GM23338 (cell line): Measurements from ENCODE around the gene HADHA. TPM values are rescaled to one million over a fixed set of nuclear protein-coding genes. Genes with fewer than 3 reads are reported as not detected.

Experiments used
- ATAC-seq: fragments of 200-7000 bp; cut with Tn5 transposase; 3 replicates; pipeline ENCODE4 v1.9.1; 2020
- DNase-seq: peaks from one replicate; pipeline ENCODE4 v3.0.0-alpha.2; 2015; ENCODE audit warnings: low spot score
- H2AFZ ChIP-seq: fragments of 200-600 bp; sonication (generic); 2 replicates; pipeline ENCODE4 v1.8.0; 2016; ENCODE audit warnings: antibody characterized with exemption, mild to moderate bottlenecking, moderate library complexity
- H3F3A ChIP-seq: fragments of 200-600 bp; sonication (generic); replicated peaks from 2 replicates; pipeline ENCODE4 v1.8.0; 2017; ENCODE audit warnings: antibody characterized with exemption, mixed run types, low read depth
- H3K27ac ChIP-seq: fragments of 200-600 bp; sonication (generic); 2 replicates; pipeline ENCODE4 v1.6.1; 2016; ENCODE audit warnings: low read depth
- H3K27me3 ChIP-seq: fragments of 200-600 bp; sonication (generic); 2 replicates; pipeline ENCODE4 v1.8.0; 2016; ENCODE audit warnings: mild to moderate bottlenecking, mixed run types, moderate library complexity; ENCODE audit not compliant: insufficient read depth
- H3K36me3 ChIP-seq: fragments of 200-600 bp; sonication (generic); 2 replicates; pipeline ENCODE4 v1.8.0; 2016; ENCODE audit warnings: mild to moderate bottlenecking; ENCODE audit not compliant: insufficient read depth
- H3K4me1 ChIP-seq: fragments of 200-600 bp; sonication (generic); 2 replicates; pipeline ENCODE4 v1.8.0; 2016; ENCODE audit warnings: mild to moderate bottlenecking, moderate library complexity; ENCODE audit not compliant: insufficient read depth
- H3K4me2 ChIP-seq: fragments of 200-600 bp; sonication (generic); 2 replicates; pipeline ENCODE4 v1.7.1; 2017; ENCODE audit warnings: mixed run types
- H3K4me3 ChIP-seq: fragments of 200-600 bp; sonication (generic); 2 replicates; pipeline ENCODE4 v1.6.1; 2016; ENCODE audit warnings: mixed run types
- H3K79me2 ChIP-seq: fragments of 200-600 bp; sonication (generic); replicated peaks from 2 replicates; pipeline ENCODE4 v1.8.0; 2017; ENCODE audit warnings: mild to moderate bottlenecking; ENCODE audit not compliant: insufficient read depth
- H3K9me2 ChIP-seq: fragments of 200-600 bp; sonication (generic); 2 replicates; pipeline ENCODE4 v1.8.0; 2017; ENCODE audit not compliant: insufficient read depth
- H4K20me1 ChIP-seq: fragments of 200-600 bp; sonication (generic); replicated peaks from 2 replicates; pipeline ENCODE4 v1.8.0; 2017; ENCODE audit warnings: mild to moderate bottlenecking; ENCODE audit not compliant: insufficient read depth
- H3K27ac Mint-ChIP-seq: 2 replicates; pipeline ENCODE4 v1.8.0; 2020; ENCODE audit warnings: inconsistent platforms, mild to moderate bottlenecking, moderate library complexity, mixed read lengths
- H3K27me3 Mint-ChIP-seq: 3 replicates; pipeline ENCODE4 v1.8.0; 2022; ENCODE audit warnings: low read depth, mild to moderate bottlenecking, moderate library complexity, mixed read lengths, inconsistent platforms; ENCODE audit not compliant: insufficient read depth, poor library complexity
- H3K36me3 Mint-ChIP-seq: 3 replicates; pipeline ENCODE4 v1.8.0; 2021; ENCODE audit warnings: low read depth, mild to moderate bottlenecking, inconsistent platforms, moderate library complexity, mixed read lengths
- H3K4me1 Mint-ChIP-seq: 3 replicates; pipeline ENCODE4 v1.8.0; 2020; ENCODE audit warnings: mild to moderate bottlenecking, inconsistent platforms, mixed read lengths
- H3K4me3 Mint-ChIP-seq: 3 replicates; pipeline ENCODE4 v1.8.0; 2021; ENCODE audit warnings: moderate library complexity, mild to moderate bottlenecking, inconsistent platforms, mixed read lengths
- H3K9me3 Mint-ChIP-seq: 3 replicates; pipeline ENCODE4 v1.8.0; 2020; ENCODE audit warnings: moderate library complexity, mild to moderate bottlenecking, inconsistent platforms, mixed read lengths
- CREB1 ChIP-seq: fragments of 250-450 bp; sonication (Bioruptor Pico); IDR thresholded peaks from 2 replicates; pipeline ENCODE4 v1.5.0; 2020; ENCODE audit warnings: low read depth, mild to moderate bottlenecking, moderate library complexity
- EZH2phosphoT487 ChIP-seq: fragments of 200-600 bp; sonication (generic); IDR thresholded peaks from one replicate; pipeline ENCODE4 v1.8.1; 2018; ENCODE audit warnings: antibody characterized with exemption; ENCODE audit not compliant: unreplicated experiment
- JUNB ChIP-seq: IDR thresholded peaks from one replicate; pipeline ENCODE4 v1.6.1; 2016; ENCODE audit warnings: antibody characterized with exemption; ENCODE audit not compliant: unreplicated experiment
- NANOG ChIP-seq: IDR thresholded peaks from 2 replicates; pipeline ENCODE4 v1.6.1; 2016; ENCODE audit warnings: antibody characterized with exemption, borderline replicate concordance
- REST ChIP-seq: IDR thresholded peaks from one replicate; pipeline ENCODE4 v1.6.1; 2018; ENCODE audit warnings: antibody characterized with exemption; ENCODE audit not compliant: unreplicated experiment
- ZNF331 ChIP-seq: fragments of 250-450 bp; sonication (Bioruptor Pico); IDR thresholded peaks from 2 replicates; pipeline ENCODE4 v1.5.0; 2020; ENCODE audit warnings: low read depth, mild to moderate bottlenecking, moderate library complexity
- ZNF462 ChIP-seq: fragments of 250-450 bp; sonication (Bioruptor Pico); IDR thresholded peaks from 2 replicates; pipeline ENCODE4 v1.5.0; 2020; ENCODE audit warnings: mild to moderate bottlenecking, moderate library complexity
- polyA plus RNA-seq: library from polyadenylated mRNA; unstranded; fragments of >200 nt; fragmentation: Nextera tagmentation; extraction: Ambion mirVana; gene quantifications from 2 replicates; pipeline ENCODE4 v1.2.1, GENCODE V29; 2016
- total RNA-seq: library from RNA; depleted of rRNA; stranded (reverse); fragments of >200 nt; shearing (Covaris generic); gene quantifications from 2 replicates; pipeline ENCODE4 v1.2.3, GENCODE V29; 2014

The HADHA gene
- total and polyA plus RNA-seq, 2 experiments from 2014 or later = 63.9 to 92.3 TPM

GRCh38 chr2:26184555-26185303 lies 59.7 kb downstream of the HADHA start (continued):
- no peak for TF ChIP-seq ZNF462 (CRISPR knock-in tag)

- Histone ChIP-seq H3K36me3 (no peaks in the 10 kb centered on the region), H4K20me1 (peaks cover 10% of the 10 kb centered on the region), H3F3A (peaks cover 5% of the 10 kb centered on the region; the same call in 1 of the 2 replicates), H2AFZ (peak overlapping the region; percentile 84; the same call in 1 of the 2 replicates), H3K4me1 (peaks cover 11% of the 10 kb centered on the region), H3K79me2 (no peaks in the 10 kb centered on the region), H3K27me3 (peaks cover 17% of the 10 kb centered on the region), H3K4me2 (peak overlapping the region; percentile 89), H3K4me3 (peak overlapping the region; percentile 66), H3K9me2 (no peaks in the 10 kb centered on the region), H3K27ac (no peak overlapping the region)
- ATAC-seq (peak; percentile 10), DNase-seq (peak; percentile 57)
- Mint-ChIP-seq H3K36me3 (peaks cover 17% of the 10 kb centered on the region), H3K27me3 (peaks cover 15% of the 10 kb centered on the region), H3K9me3 (no peaks in the 10 kb centered on the region), H3K4me3 (peak overlapping the region; percentile 47), H3K4me1 (peaks cover 25% of the 10 kb centered on the region), H3K27ac (no peak overlapping the region)
- no peak for TF ChIP-seq REST
- TF ChIP-seq CREB1 (CRISPR knock-in tag) = no peak
- no peak for TF ChIP-seq NANOG
- no peak for TF ChIP-seq JUNB
- no peak for TF ChIP-seq EZH2phosphoT487
- TF ChIP-seq ZNF331 (CRISPR knock-in tag) = no peak
These were observed 60.3 kb downstream of the HADHA start for GRCh38 chr2:26184121-26184520.
